ENCODE results near the gene KCTD6. TPM values are rescaled to one million over a fixed set of nuclear protein-coding genes. Genes with fewer than 3 reads are reported as not detected.
"Not testable (repeated sequence)": the region's sequence is repeated elsewhere in the genome, so short reads cannot be mapped to it uniquely, and the experiment has no call there.

KCTD6 gene
- total RNA-seq, 1 donor from 2014 or later = 8.2 TPM

- TF ChIP-seq CTCF (IDR thresholded peaks at IDR 0.05) = no peak
- H3K9me3 ChIP-seq = no peaks in the 10 kb centered on the region
- ATAC-seq (no peak), DNase-seq (no peak)
- no peak overlapping the region for H3K27ac ChIP-seq
- H3K4me1 ChIP-seq = peaks cover 2% of the 10 kb centered on the region
- intact Hi-C loops (cut with DNase I) = no loop called here
- H3K27me3 ChIP-seq (ENCODE audit: low read depth) = no peaks in the 10 kb centered on the region
- H3K36me3 ChIP-seq = peaks cover 35% of the 10 kb centered on the region
- no peak overlapping the region for H3K4me3 ChIP-seq
Observed at GRCh38 chr3:58521336-58521670, 29.4 kb downstream of the KCTD6 start.

GRCh38 chr3:58521917-58522631, 30.2 kb downstream of the KCTD6 start:
- Histone ChIP-seq H3K36me3 (peaks cover 33% of the 10 kb centered on the region), H3K27ac (no peak overlapping the region), H3K27me3 (ENCODE audit: low read depth) (no peaks in the 10 kb centered on the region), H3K4me1 (peaks cover 4% of the 10 kb centered on the region), H3K9me3 (no peaks in the 10 kb centered on the region), H3K4me3 (no peak overlapping the region)
- intact Hi-C loops (cut with DNase I) = no loop called here
- ATAC-seq = peak in 1 of 2 donors; percentile 73
- no peak for TF ChIP-seq CTCF (IDR thresholded peaks at IDR 0.05)
- DNase-seq = no peak

GRCh38 chr3:58522759-58523425, 31.0 kb downstream of the KCTD6 start:
- H3K4me1 ChIP-seq = peaks cover 4% of the 10 kb centered on the region
- no peaks in the 10 kb centered on the region for H3K9me3 ChIP-seq
- TF ChIP-seq CTCF (IDR thresholded peaks at IDR 0.05) = no peak
- DNase-seq = no peak
- peaks cover 33% of the 10 kb centered on the region for H3K36me3 ChIP-seq
- intact Hi-C loops (cut with DNase I) = no loop called here
- no peaks in the 10 kb centered on the region for H3K27me3 ChIP-seq (ENCODE audit: low read depth)
- H3K27ac ChIP-seq = no peak overlapping the region
- H3K4me3 ChIP-seq = no peak overlapping the region
- no peak for ATAC-seq

GRCh38 chr3:58524326-58524888, 32.5 kb downstream of the KCTD6 start:
- Histone ChIP-seq H3K4me1 (peaks cover 12% of the 10 kb centered on the region), H3K4me3 (no peak overlapping the region), H3K27me3 (ENCODE audit: low read depth) (no peaks in the 10 kb centered on the region), H3K36me3 (peaks cover 33% of the 10 kb centered on the region), H3K27ac (no peak overlapping the region), H3K9me3 (no peaks in the 10 kb centered on the region)
- ATAC-seq (no peak), DNase-seq (no peak)
- TF ChIP-seq CTCF (IDR thresholded peaks at IDR 0.05) = no peak
- intact Hi-C loops (cut with DNase I) = no loop called here

GRCh38 chr3:58526515-58526957, 34.6 kb downstream of the KCTD6 start:
- ATAC-seq (peak; percentile 59 to 62), DNase-seq (no peak)
- H3K4me1 ChIP-seq = peaks cover 12% of the 10 kb centered on the region
- H3K36me3 ChIP-seq = peaks cover 36% of the 10 kb centered on the region
- no peak overlapping the region for H3K4me3 ChIP-seq
- no peak for TF ChIP-seq CTCF (IDR thresholded peaks at IDR 0.05)
- H3K27ac ChIP-seq = no peak overlapping the region
- intact Hi-C loops (cut with DNase I) = no loop called here
- H3K27me3 ChIP-seq (ENCODE audit: low read depth) = no peaks in the 10 kb centered on the region
- H3K9me3 ChIP-seq = no peaks in the 10 kb centered on the region

- H3K27me3 ChIP-seq (ENCODE audit: low read depth); H3K27ac ChIP-seq; DNase-seq; intact Hi-C loops (cut with DNase I); H3K9me3 ChIP-seq; H3K4me3 ChIP-seq; ATAC-seq: not testable (repeated sequence)
- Histone ChIP-seq H3K36me3 (peaks cover 32% of the 10 kb centered on the region), H3K4me1 (peaks cover 13% of the 10 kb centered on the region)
Observed at GRCh38 chr3:58527440-58527839, 35.5 kb downstream of the KCTD6 start.
